Activated CD4-positive, alpha-beta T cell treated with anti-CD3 and anti-CD28 coated beads, Interleukin-2, amount 50 U/mL, for 4 hours (primary cell): ENCODE measurements around the gene MCTP2.

Source experiments
- DNase-seq, 2 experiments: peaks; one replicate each; pipeline ENCODE4 v3.0.0-alpha.2; 2020

The MCTP2 gene

DNA sequence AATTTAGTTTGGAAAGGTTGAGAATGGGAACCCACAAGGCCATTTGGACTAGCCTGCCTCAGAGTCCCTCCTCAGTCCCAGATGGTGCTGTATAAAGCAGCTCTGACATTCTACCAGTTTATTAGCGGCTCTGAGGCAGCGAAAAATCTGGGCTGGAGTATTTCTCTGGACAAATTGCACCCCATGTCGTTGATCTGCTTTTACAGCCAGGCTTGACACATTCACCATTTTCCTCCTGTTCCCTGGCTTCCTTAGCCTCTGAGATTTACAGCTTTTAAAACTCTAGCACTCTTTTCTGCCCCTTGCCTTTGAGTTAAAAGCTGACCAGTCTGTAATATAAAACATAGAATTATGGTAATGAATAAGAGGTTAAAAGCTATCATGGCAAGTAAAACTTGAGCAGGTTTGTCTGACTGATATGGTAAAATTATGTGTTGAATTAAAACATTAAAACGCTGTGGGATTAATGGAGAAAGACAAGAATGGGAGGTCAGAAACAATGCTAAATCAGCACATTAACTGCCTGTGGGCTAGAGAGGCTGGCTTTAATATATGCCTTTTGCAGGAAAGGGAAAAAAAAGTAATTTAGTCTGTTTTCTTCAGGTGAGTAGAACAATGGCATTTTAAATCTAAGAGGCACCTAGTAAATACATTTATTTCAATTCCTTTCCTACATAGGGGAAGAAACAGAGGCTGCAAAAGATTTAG, 131.2 kb downstream of the MCTP2 start:
- no peak for DNase-seq

DNA sequence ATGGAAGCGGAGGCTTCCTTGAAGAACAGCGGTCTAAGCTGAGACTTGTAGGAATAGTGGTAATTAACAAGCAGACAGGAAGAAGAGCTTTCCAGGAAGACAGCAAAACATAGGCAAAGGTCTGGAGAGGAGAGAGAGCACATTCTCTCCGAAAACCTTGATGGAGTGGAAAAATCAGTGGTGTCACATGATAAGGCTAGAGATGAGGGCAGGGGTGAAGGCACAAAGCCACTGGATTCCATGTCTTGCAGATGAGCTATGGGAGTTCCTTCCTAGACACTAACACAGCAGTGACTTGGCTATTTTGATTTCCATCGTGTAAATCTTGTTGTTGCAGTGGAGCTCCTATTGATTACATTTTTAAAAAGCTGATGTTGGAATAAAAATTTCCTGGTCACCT, 132.0 kb downstream of the MCTP2 start:
- DNase-seq: no peak

DNA sequence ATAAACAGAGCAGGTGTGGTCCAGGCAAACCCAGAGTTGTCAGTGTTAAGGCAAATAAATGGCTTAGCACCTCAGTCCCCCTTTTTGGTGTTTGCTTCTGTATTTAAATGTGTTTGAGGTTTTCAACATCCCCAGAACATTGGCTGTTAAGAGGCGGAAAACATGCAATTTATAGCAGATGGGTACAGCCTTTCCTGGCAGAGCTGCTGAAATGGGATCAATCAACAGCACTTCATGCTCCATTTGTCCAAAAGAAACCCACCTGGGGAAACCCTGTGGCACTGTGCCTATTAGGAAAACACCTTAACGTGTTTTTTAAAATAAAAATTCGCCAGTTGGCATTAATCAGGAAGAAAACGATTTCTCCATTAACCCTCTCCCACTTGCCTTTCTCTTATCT, 135.4 kb downstream of the MCTP2 start:
- no peak for DNase-seq

DNA sequence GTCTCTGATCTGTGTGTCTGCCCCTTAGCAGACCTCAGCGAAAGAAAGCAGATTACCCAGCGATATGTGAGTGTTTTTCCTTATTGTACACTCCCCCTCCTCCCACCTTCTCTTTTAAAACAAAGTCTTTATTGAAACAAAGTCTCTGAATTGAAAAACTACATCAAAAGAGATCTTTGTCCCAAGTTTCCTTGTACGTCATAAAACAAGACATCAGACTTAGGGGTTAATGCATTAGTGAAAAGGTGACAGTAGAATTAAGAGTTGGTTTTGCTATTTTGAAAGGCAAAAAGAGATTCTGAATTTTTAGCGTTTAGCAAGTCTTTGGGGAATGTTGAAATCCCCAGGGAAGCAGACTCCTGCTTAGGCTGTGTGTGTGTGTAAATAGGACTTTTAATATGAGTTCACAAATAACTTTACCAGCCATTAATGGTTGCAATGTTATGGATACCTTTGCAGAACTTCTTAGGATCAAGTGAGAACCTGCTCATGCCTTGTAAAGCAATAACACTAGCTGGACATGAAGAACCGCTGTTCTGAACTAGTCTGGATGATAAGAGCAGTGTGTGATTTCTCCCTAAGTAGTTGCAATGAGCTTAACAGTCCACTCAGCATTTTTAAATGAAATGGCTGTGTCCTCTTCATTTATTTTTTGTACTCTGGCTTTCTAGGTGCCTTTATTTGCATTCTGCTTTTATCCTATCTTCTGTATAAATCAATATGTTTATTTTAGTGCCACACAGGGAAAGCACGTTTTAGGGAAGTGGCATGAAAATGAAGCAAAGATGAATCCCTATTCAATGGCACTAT, 136.6 kb downstream of the MCTP2 start:
- DNase-seq: no peak

DNA sequence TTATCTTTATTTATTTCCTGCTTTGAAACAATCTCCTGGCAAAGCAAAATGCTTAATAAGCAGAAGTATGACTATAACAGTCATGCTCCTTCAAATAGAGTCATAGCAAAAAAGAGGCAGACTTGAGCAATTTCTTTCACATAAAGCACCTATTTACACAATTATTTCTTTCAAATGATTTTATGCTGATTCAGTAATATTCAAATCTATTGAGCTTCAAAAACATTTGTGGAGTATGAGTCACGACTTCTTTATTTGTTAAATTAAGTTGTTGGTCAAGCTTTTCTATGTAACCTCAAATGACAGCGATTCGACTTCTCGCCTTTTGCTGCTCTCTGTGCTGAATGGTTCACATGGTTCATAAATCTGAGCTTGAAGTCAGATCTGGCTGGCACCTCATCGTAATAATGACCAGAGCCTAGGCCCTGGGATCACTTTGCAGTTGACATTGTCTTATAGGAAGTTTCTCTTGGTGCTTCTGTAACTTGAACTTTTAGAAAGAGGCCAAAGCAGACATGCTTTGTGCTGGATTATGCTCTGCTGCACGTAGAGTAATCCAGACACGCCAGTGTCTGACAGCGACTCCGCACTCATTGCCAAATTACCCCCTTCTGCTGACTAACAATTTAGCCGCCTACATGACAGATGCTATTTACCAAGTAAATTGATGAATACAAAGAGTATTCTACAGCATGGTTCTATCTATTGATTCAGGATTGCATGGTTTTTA, 139.0 kb downstream of the MCTP2 start:
- DNase-seq: no peak

DNA sequence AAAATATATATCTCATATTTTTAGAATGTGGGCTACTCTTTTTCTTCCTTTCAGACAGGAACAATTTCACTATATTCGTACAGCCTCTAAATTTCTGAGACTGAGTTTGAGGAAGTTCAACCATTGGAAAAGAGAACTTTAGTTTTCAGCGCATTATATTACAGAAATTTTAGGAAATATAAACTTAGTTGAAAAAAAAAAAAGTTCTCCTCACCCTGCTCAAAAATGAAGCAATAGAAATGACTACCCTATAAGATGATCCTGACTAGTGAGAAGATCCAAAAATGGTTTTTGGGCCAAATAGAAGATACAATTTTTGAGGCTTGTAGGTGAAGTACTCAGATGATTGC, 139.6 kb downstream of the MCTP2 start:
- no peak for DNase-seq

DNA sequence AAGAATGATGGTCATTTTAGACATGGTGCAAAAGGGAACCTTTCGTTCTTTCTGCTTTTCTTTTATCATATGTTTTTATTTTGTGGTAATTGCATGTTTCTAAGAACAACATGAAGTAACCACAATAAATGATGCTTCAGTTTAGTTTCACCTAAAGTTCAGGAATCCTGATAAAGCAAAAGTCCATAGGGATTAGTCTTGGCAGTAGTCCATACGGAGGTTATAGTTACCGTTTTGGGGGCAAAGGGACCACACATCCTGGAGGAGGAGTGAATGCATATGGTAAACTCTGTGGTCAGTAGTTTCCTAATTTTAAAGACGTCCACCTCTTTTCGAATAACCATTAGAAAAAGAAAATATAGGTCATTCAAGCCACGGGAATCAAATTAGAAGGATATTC, 141.5 kb downstream of the MCTP2 start:
- no peak for DNase-seq

DNA sequence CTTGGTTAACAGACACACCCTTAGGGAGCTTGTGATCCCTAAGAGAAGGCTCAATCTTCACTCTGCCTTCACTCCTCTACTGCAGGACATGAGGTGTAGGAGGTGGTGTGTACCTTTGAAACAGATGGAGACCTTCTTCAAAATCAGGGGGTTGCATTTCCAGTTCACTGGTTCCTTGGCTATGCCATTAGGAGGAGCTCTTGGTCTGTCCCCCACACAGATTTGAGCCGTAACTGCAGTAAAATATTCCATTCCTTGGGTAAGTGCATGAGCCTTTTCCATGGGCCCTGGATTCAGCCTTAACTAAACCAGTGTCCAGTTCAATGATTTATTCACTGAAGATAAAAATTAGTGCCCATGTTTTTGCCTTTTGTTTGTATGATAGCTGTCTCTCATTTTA, 144.6 kb downstream of the MCTP2 start:
- DNase-seq: no peak

DNA sequence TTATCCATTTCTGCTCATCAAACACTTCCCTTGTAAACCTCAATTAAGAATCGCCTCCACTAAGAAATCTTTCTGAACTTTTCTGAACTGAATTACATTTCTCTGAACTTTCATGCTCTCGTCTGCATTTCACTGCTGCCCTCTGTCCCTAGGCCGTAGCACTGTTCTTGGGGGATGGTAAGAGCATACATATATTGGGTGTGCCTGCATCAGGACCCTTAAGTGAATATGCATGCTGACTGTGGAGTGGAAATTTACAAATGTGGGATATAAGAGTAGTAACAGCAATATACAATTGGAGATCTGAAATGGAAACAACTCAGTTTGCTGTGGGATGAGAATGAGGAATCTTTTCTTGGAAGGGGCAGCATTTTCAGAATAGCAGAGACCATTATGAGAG, 148.6 kb downstream of the MCTP2 start:
- DNase-seq: no peak

- no peak for DNase-seq
Observed at GRCh38 chr15:94380798-94381197, 149.4 kb downstream of the MCTP2 start.

GRCh38 chr15:94381384-94381783, 150.0 kb downstream of the MCTP2 start:
- no peak for DNase-seq

DNA sequence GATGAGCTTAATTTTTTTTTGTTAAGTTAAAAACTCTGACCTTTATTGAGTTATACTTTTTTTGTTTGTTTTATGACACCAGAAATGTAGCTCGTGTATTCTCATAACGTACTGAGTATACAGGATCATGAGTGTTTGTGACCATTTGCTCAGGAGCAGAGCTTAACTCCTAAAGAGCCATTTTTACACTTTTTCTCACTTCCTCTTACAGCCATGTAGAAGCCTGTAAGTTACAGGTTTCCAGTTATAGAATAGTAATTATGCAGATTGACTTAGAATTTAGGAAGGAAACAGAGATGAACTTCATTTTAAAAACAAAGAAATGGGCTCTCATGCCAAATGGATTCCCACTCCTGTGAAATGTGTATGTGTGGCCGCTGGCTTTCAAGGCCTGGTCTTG, 151.7 kb downstream of the MCTP2 start:
- DNase-seq: no peak

- no peak for DNase-seq
Observed at GRCh38 chr15:94383706-94384105, 152.3 kb downstream of the MCTP2 start.

DNA sequence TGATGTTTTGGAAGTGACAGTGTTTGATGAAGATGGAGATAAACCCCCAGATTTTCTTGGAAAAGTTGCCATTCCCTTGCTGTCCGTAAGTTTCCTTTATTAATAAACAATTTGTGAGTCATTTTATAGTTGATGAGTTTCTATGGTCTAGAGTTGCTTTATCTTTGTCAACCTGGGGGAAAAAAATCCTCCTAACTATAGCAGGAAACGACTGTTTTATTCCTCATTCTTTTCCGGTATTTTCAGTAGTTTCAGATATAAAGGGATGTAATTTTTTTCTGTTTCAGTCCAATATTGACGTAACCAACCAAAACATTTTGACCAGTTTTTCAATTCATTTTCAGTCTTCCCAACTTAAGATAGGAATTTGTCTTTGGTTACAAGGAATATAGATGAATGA, 154.1 kb downstream of the MCTP2 start:
- no peak for DNase-seq

DNA sequence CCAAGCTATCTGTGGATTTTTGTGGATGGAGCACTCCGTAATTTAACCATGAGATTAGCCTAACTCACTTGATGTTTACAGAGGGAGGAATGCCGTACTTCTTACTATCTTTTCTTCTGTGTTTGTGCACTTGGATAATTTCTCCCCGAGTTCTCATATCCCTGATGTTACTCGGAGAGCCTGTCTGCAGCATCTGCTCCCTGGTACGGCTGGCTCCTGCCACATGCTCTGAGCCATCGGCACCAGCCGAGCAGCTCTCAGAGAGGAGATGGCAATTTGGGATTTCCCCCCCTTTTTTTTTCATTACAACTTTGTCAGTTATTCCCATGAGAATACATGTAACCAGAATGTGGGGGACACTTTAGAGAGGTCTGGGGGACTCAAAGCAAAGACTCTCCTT, 155.0 kb downstream of the MCTP2 start:
- no peak for DNase-seq

- DNase-seq: no peak
Observed at GRCh38 chr15:94387442-94387841, 156.1 kb downstream of the MCTP2 start.

- DNase-seq: no peak
Observed at GRCh38 chr15:94387849-94388441, 156.6 kb downstream of the MCTP2 start.

DNA sequence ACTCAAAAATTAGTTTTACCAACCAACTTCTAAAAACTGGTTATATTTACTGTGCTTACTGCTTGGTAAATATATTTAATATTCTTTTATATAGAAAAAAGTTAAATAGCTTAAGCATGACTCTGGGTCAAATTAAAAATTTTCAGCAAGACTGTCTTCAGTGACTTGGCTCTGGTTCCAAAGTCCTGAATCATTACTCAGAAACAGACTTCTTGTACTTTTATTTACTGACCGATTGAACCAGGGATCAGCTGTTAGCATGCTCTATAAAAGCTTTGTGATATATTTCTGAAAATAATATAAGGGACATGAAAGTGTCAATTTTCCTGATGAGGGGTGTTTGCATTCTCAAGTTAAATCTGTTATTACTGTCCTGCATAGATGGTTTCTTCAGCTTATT, 164.3 kb downstream of the MCTP2 start:
- DNase-seq: no peak

- no peak for DNase-seq
Observed at GRCh38 chr15:94397337-94397736, 166.0 kb downstream of the MCTP2 start.

GRCh38 chr15:94398001-94398400, 166.6 kb downstream of the MCTP2 start:
- no peak for DNase-seq

- DNase-seq: no peak
Observed at GRCh38 chr15:94400526-94401298, 169.4 kb downstream of the MCTP2 start.

DNA sequence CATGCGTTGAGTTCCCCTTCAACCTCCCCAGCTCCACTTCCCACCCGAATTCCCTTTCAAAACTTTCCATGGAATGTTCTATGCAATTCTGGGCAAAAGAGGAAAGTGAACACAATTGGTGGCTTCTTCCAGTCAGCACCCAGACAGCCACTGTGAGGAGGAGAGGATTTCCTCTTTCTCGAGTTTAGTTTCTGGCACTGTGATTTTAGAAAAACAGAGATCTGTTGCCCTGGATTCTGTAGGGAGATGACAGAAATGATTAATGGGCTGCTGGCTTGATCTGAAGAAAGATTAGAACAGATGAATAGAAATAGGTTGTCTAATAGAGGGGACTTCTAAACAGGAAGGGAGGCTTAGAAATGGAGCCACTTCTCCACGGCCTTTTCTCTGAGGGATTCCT, 172.0 kb downstream of the MCTP2 start:
- no peak for DNase-seq
